PFSK-1 (cell line): ENCODE measurements around the gene MITD1.

Experiments used
- FOXP2 ChIP-seq: optimal IDR thresholded peaks from 2 replicates; pipeline ENCODE3; 2011; ENCODE audit warnings: borderline replicate concordance, control low read depth, inconsistent platforms; ENCODE audit not compliant: insufficient read depth; ENCODE audit errors: extremely low read length, extremely low read depth
- POLR2AphosphoS5 ChIP-seq: IDR thresholded peaks from 2 replicates; pipeline ENCODE4 v1.6.1; 2012; ENCODE audit warnings: low read depth, mild to moderate bottlenecking, control low read depth, low read length, moderate library complexity
- REST ChIP-seq, 2 experiments: IDR thresholded peaks; 2 replicates each; pipeline versions ENCODE4 v1.6.1 to v1.8.0; 2011 to 2012; ENCODE audit warnings: low read depth in 2 of 2, low read length in 2 of 2, control low read depth in 1 of 2, inconsistent platforms in 1 of 2, mild to moderate bottlenecking in 1 of 2, moderate library complexity in 1 of 2; ENCODE audit not compliant: insufficient read depth in 1 of 2
- SIN3A ChIP-seq: IDR thresholded peaks from 2 replicates; pipeline ENCODE4 v1.6.1; 2012; ENCODE audit warnings: mild to moderate bottlenecking, low read length, moderate library complexity, borderline replicate concordance; ENCODE audit not compliant: insufficient read depth
- TAF1 ChIP-seq: IDR thresholded peaks from 2 replicates; pipeline ENCODE4 v1.6.1; 2012; ENCODE audit warnings: low read length, control low read depth, borderline replicate concordance; ENCODE audit not compliant: insufficient read depth

MITD1 gene

GRCh38 chr2:99171377-99172140 lies 9.3 kb downstream of the MITD1 start:
- TF ChIP-seq SIN3A (no peak), POLR2AphosphoS5 (no peak), TAF1 (no peak), FOXP2 (no peak), REST (IDR thresholded peaks at IDR 0.05; ENCODE audit: insufficient read depth in 1 of 2, low read depth in 2 of 2, low read length in 2 of 2) (no peak)

- no peak for TF ChIP-seq SIN3A
- TF ChIP-seq POLR2AphosphoS5 = no peak
- no peak for TF ChIP-seq REST (IDR thresholded peaks at IDR 0.05; ENCODE audit: insufficient read depth in 1 of 2, low read depth in 2 of 2, low read length in 2 of 2)
- TF ChIP-seq TAF1 = no peak
- TF ChIP-seq FOXP2 = no peak
Observed at GRCh38 chr2:99169534-99169933, 11.3 kb downstream of the MITD1 start.

- TF ChIP-seq SIN3A (no peak), TAF1 (no peak), POLR2AphosphoS5 (no peak), FOXP2 (no peak), REST (IDR thresholded peaks at IDR 0.05; ENCODE audit: insufficient read depth in 1 of 2, low read depth in 2 of 2, low read length in 2 of 2) (no peak)
Observed at GRCh38 chr2:99166218-99166617, 14.6 kb downstream of the MITD1 start.

- TF ChIP-seq POLR2AphosphoS5 (no peak), REST (IDR thresholded peaks at IDR 0.05; ENCODE audit: insufficient read depth in 1 of 2, low read depth in 2 of 2, low read length in 2 of 2) (no peak), FOXP2 (no peak), SIN3A (no peak), TAF1 (no peak)
Observed at GRCh38 chr2:99159594-99159993, 21.3 kb downstream of the MITD1 start.

GRCh38 chr2:99158599-99158998 lies 22.3 kb downstream of the MITD1 start:
- TF ChIP-seq POLR2AphosphoS5 (no peak), TAF1 (no peak), REST (IDR thresholded peaks at IDR 0.05; ENCODE audit: insufficient read depth in 1 of 2, low read depth in 2 of 2, low read length in 2 of 2) (no peak), FOXP2 (no peak), SIN3A (no peak)
